K562 (cell line): Measurements from ENCODE around the gene ALDH3B2.

Experiments
- CHCHD3 ChIP-seq: fragments of 250-450 bp; sonication (Bioruptor Pico); IDR thresholded peaks from 2 replicates; pipeline ENCODE4 v2.1.2; 2022; ENCODE audit warnings: mild to moderate bottlenecking
- ELK1 ChIP-seq: sonication (generic); formaldehyde crosslinking; IDR thresholded peaks from 2 replicates; pipeline ENCODE4 v1.8.1; 2022; ENCODE audit warnings: missing genetic modification reagents
- JUNB ChIP-seq: fragments of 450-650 bp; formaldehyde crosslinking; conservative IDR thresholded peaks from 2 replicates; pipeline ENCODE4 v1.4.0; 2020; ENCODE audit warnings: mild to moderate bottlenecking
- KLF13 ChIP-seq: fragments of 450-650 bp; IDR thresholded peaks from 2 replicates; pipeline ENCODE4 v1.6.1; 2016; ENCODE audit warnings: missing genetic modification characterization, low read depth, mild to moderate bottlenecking, missing compliant biosample characterization, moderate library complexity, borderline replicate concordance
- PKNOX1 ChIP-seq: fragments of 450-650 bp; IDR thresholded peaks from 2 replicates; pipeline ENCODE4 v1.6.1; 2016
- POLR2AphosphoS5 ChIP-seq: IDR thresholded peaks from 2 replicates; pipeline ENCODE4 v1.6.1; 2011; ENCODE audit warnings: mild to moderate bottlenecking, low read depth, low read length, moderate library complexity; ENCODE audit not compliant: control insufficient read depth, insufficient read depth
- RBM15 ChIP-seq: fragments of 200-400 bp; formaldehyde crosslinking; IDR thresholded peaks from 2 replicates; pipeline ENCODE4 v1.6.1; 2018; ENCODE audit warnings: mild to moderate bottlenecking, low read length, moderate library complexity; ENCODE audit not compliant: insufficient read depth
- REST ChIP-seq, 2 experiments: fragments of 450-650 bp; formaldehyde crosslinking in 1 of 2; IDR thresholded peaks; 2 replicates each; pipeline versions ENCODE4 v1.4.0 to v1.6.1; 2014 to 2020; ENCODE audit warnings: mild to moderate bottlenecking in 2 of 2, borderline replicate concordance in 1 of 2, low read depth in 1 of 2
- RFX5 ChIP-seq: IDR thresholded peaks from 2 replicates; pipeline ENCODE4 v1.6.1; 2011; ENCODE audit warnings: low read depth, mild to moderate bottlenecking, improper control_type of control experiment, low read length
- STAG1 ChIP-seq: sonication (generic); formaldehyde crosslinking; IDR thresholded peaks from 2 replicates; pipeline ENCODE4 v1.5.0; 2020; ENCODE audit warnings: missing genetic modification reagents, borderline replicate concordance
- TSC22D4 ChIP-seq: fragments of 450-650 bp; IDR thresholded peaks from 2 replicates; pipeline ENCODE4 v1.6.1; 2016; ENCODE audit warnings: missing genetic modification characterization, missing biosample characterization, control low read depth
- ZNF644 ChIP-seq: fragments of 200-800 bp; sonication (Bioruptor generic); IDR thresholded peaks from 2 replicates; pipeline ENCODE4 v1.6.1; 2016; ENCODE audit warnings: low read depth, missing genetic modification characterization, missing compliant biosample characterization
- TF ChIP-seq, protein P1 (sequence below), 3 experiments: IDR thresholded peaks in 2 of 3; conservative IDR thresholded peaks in 1 of 3; 2 replicates each; pipeline ENCODE4 v1.5.1; 2011 to 2012; ENCODE audit warnings: low read length in 3 of 3, mild to moderate bottlenecking in 3 of 3, control low read depth in 2 of 3, improper control_type of control experiment in 1 of 3, inconsistent platforms in 1 of 3, low read depth in 1 of 3, mixed read lengths in 1 of 3, moderate library complexity in 1 of 3; ENCODE audit not compliant: insufficient read depth in 2 of 3

- TF ChIP-seq, protein P1, sequence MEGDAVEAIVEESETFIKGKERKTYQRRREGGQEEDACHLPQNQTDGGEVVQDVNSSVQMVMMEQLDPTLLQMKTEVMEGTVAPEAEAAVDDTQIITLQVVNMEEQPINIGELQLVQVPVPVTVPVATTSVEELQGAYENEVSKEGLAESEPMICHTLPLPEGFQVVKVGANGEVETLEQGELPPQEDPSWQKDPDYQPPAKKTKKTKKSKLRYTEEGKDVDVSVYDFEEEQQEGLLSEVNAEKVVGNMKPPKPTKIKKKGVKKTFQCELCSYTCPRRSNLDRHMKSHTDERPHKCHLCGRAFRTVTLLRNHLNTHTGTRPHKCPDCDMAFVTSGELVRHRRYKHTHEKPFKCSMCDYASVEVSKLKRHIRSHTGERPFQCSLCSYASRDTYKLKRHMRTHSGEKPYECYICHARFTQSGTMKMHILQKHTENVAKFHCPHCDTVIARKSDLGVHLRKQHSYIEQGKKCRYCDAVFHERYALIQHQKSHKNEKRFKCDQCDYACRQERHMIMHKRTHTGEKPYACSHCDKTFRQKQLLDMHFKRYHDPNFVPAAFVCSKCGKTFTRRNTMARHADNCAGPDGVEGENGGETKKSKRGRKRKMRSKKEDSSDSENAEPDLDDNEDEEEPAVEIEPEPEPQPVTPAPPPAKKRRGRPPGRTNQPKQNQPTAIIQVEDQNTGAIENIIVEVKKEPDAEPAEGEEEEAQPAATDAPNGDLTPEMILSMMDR (IDR thresholded peaks at IDR 0.05 in 2 of 3, conservative IDR thresholded peaks at IDR 0.05 in 1 of 3; ENCODE audit: insufficient read depth in 2 of 3, low read depth in 1 of 3, low read length in 3 of 3) = no peak
- no peak for TF ChIP-seq RFX5
- TF ChIP-seq POLR2AphosphoS5 = no peak
- TF ChIP-seq KLF13 = no peak
- TF ChIP-seq JUNB (CRISPR knock-in tag) = no peak
- no peak for TF ChIP-seq ELK1
- TF ChIP-seq TSC22D4 (tag) = no peak
- no peak for TF ChIP-seq REST (IDR thresholded peaks at IDR 0.05; ENCODE audit: borderline replicate concordance)
- no peak for TF ChIP-seq REST (CRISPR knock-in tag; IDR thresholded peaks at IDR 0.05; ENCODE audit: low read depth)
- no peak for TF ChIP-seq CHCHD3 (CRISPR knock-in tag)
- no peak for TF ChIP-seq PKNOX1
- TF ChIP-seq RBM15 = no peak
- TF ChIP-seq STAG1 (CRISPR knock-in tag) = no peak
- no peak for TF ChIP-seq ZNF644
Observed at GRCh38 chr11:67663532-67664212, 10.8 kb downstream of the ALDH3B2 start.
